Fibroblast of skin of right quadriceps (primary cell): Measurements from ENCODE around the gene PIEZO1.
"Not testable (repeated sequence)": the region's sequence is repeated elsewhere in the genome, so short reads cannot be mapped to it uniquely, and the experiment has no call there.

Source experiments
- DNase-seq: peaks from one replicate; pipeline ENCODE4 v3.0.0-alpha.2; 2013

PIEZO1 gene

GRCh38 chr16:88781140-88782077, 3.6 kb downstream of the PIEZO1 start:
- no peak for DNase-seq

DNA sequence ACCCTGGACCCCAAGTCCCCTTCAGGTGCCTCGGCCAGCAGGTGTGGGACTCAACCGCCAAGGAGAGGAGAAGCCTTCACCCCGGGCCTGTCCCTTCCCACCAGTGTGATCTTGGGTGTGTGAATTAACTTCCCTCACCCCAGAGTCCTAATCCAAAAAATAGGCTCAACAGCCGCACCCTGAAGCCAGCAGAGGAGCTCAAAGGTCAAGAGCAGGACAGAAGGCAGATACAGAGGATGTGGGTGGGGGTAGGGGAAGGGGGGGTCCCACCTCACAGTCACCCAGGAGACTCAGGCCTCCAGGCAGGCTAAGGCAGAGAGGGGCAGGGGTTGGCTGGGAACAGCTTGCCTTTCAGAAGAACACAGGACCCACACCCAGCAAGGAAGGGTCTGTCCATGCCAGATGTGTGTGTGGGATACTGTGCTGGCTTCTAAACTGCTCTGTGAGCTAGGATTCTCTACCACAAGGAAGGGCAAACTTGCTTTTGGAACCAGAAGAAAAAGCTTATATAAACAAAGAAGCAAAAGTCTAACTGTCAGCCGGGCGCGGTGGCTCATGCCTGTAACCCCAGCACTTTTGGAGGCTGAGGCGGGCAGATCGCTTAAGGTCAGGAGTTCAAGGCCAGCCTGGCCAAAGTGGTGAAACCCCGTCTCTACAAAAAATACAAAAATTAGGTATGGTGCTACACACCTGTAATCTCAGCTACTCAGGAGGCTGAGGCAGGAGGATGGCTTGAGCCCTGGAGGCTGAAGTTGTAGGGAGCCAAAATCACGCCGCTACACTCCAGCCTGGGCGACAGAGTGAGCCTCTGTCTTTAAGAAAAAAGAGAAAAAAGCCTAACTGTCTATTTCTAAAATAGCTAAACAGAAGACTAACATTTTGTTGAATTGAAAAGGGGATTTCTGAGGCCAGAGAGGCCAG, 4.6 kb downstream of the PIEZO1 start:
- no peak for DNase-seq

GRCh38 chr16:88779406-88780141, 5.4 kb downstream of the PIEZO1 start:
- no peak for DNase-seq

DNA sequence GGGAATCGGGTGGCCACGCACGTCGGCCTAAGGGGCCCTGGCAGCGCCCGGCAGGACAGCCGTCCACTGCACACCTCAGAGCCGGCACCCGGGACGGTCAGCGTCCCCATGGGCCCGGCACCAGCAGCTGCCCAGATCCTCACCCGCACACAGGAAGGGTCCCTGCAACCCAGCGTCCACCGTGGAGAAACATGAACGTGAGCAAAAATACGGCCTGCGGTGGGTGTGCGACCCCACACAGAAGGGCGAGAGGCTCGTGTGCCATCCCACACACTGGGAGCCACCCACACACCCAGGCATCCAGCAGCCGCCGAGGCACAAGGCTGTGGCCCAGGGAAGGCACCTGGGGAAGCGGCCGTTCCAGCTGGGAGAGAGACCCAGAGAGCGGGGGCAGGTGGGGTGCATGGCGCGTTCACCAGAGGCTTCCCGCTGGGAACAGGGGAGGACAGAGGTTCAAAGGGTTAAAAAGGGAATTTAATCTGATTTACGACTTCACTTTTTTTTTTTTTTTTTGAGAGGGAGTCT, 6.4 kb downstream of the PIEZO1 start:
- DNase-seq: no peak

GRCh38 chr16:88778271-88778525, 6.8 kb downstream of the PIEZO1 start:
- no peak for DNase-seq

- no peak for DNase-seq
Measured at GRCh38 chr16:88777471-88778270, 7.3 kb downstream of the PIEZO1 start.

- no peak for DNase-seq
Measured at GRCh38 chr16:88775825-88776224, 9.2 kb downstream of the PIEZO1 start.

DNA sequence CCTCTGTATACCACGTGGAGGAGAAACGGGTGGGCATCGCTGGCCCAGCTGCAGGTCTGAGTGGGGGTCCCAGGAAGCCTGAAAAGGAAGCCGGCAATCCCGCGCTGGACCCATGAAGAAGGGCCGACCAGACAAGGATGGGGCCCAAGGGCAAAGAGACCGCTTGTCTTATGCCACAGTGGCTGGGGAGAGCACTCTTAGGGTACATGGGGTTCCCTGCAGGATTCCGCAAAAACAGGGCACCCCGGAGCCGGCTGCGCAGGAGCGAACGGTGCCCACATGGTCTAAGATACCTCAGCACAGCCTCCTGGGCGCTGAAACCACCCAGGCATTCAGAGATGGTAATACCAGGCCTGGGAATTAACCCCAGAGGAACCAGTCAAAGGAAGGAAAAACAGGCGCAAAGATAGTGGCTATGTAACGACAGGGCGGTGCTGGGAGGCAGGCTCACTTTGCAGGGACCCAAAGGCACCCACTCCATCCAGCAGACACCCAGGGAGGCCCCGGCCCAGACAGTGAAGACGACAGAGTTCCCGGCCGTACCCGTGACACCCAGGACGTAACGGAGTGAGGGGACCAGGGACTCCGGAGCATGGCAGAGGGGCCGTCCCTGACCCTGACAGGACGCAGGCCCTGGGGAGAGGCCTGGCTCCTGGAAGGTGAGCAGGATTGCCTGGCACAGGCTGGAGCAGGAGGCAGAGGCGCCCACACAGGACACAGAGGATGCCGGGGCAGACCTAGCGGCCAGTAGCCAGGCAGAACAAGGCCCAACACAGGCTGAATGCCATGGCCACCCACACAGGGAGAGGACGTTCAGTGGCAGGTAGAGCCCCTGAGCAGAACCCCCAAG, 10.3 kb downstream of the PIEZO1 start:
- no peak for DNase-seq

DNA sequence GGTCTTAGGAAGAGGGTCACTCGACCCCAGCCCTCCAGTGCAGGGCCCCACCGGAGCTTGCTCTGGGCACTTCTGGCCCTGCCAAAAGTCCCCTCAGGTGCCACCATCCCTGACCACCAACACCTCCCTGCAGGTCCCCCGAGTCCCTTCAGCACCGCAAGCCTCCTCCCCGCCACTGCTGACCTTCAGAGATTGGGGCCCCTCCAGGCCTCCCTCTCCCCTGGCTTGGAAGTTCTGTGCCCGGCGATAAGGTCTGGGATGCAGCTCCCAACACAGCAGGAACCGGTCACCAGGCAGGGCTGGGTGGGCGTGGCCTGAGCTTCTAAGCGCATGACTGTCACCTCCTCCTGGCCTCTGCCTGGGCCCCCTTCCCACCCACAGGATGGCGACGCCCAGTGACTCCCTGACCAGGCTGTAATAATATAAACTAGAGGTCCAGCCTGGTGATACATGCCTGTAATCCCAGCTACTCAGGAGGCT, 11.2 kb downstream of the PIEZO1 start:
- peak; percentile 52 for DNase-seq

- peak; percentile 93 for DNase-seq
Measured at GRCh38 chr16:88772871-88773811, 11.9 kb downstream of the PIEZO1 start.

- DNase-seq: not testable (repeated sequence)
Measured at GRCh38 chr16:88771781-88772180, 13.2 kb downstream of the PIEZO1 start.

- no peak for DNase-seq
Measured at GRCh38 chr16:88771294-88771772, 13.7 kb downstream of the PIEZO1 start.

GRCh38 chr16:88770461-88771293, 14.3 kb downstream of the PIEZO1 start:
- DNase-seq: peak; percentile 75

DNA sequence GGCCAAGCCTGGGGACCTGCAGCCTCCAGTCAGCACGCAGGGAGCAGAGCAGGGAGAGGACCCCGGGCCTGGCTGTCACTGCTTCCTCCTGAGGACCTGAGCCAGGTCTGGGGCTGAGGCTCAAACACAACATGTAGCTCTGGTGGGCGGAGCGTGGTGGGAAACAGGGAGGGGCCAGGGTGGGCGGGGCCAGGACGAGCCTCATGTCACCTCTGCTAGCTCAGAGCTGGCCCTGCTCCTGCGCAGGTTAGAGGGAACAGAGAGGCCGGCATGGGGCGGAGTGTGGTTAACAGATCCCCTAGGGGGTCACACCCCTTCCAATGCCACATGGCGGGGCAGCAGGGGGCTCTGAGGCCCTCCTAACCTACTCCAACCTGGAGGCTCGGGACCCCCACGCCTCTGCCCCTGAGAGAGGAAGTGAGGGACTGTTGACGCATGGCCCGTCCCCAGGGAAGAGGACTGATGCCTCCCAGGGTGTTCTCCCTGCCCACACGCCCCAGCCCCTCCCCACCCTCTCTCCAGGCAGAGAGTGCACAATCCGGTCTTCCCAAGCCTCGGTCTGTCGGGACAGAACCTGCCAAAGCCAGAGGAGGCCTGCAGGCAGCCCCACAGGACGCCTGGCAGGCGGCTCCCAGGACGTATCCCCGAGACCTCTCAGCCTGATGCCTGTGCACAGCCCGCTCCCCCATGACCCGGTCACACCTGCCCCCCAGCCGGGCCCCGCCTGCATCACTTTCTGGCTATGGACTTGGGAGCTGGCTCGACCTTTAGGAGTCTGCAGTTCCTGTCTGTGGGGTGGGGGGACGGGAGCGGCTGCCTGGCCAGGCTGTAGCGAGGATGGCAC, 15.2 kb downstream of the PIEZO1 start:
- no peak for DNase-seq

- no peak for DNase-seq
Measured at GRCh38 chr16:88768071-88768783, 16.8 kb downstream of the PIEZO1 start.

- no peak for DNase-seq
Measured at GRCh38 chr16:88767546-88768070, 17.4 kb downstream of the PIEZO1 start.

DNA sequence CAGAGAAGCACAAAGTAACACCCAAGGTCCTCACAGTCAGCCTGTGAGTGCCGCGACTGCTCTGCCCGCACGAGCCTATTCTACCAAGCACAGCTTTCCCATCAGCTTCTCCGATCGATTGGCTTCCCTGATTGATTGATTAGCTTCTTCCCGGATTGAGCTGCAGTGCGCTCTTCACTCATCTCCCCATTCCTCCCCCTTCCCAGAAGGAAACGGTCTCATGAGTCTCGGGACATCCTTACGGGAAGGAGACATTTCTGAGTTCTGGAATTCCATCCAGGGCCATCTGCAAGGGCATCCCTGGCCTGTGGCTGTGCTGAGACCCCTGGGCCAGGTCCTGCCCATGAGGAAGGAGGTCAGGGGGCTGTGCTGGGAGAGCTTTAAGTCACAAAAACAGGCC, 18.0 kb downstream of the PIEZO1 start:
- no peak for DNase-seq
